GM23338 (cell line): Measurements from ENCODE around the gene ABAT. TPM values are rescaled to one million over a fixed set of nuclear protein-coding genes. Genes with fewer than 3 reads are reported as not detected.
A peak's percentile ranks its signal among the peaks of the same experiment; 100 is the strongest.

Experiments used
- ATAC-seq: fragments of 200-7000 bp; cut with Tn5 transposase; 3 replicates; pipeline ENCODE4 v1.9.1; 2020
- DNase-seq: peaks from one replicate; pipeline ENCODE4 v3.0.0-alpha.2; 2015; ENCODE audit warnings: low spot score
- H2AFZ ChIP-seq: fragments of 200-600 bp; sonication (generic); 2 replicates; pipeline ENCODE4 v1.8.0; 2016; ENCODE audit warnings: antibody characterized with exemption, mild to moderate bottlenecking, moderate library complexity
- H3F3A ChIP-seq: fragments of 200-600 bp; sonication (generic); replicated peaks from 2 replicates; pipeline ENCODE4 v1.8.0; 2017; ENCODE audit warnings: antibody characterized with exemption, mixed run types, low read depth
- H3K27ac ChIP-seq: fragments of 200-600 bp; sonication (generic); 2 replicates; pipeline ENCODE4 v1.6.1; 2016; ENCODE audit warnings: low read depth
- H3K27me3 ChIP-seq: fragments of 200-600 bp; sonication (generic); 2 replicates; pipeline ENCODE4 v1.8.0; 2016; ENCODE audit warnings: mild to moderate bottlenecking, mixed run types, moderate library complexity; ENCODE audit not compliant: insufficient read depth
- H3K36me3 ChIP-seq: fragments of 200-600 bp; sonication (generic); 2 replicates; pipeline ENCODE4 v1.8.0; 2016; ENCODE audit warnings: mild to moderate bottlenecking; ENCODE audit not compliant: insufficient read depth
- H3K4me1 ChIP-seq: fragments of 200-600 bp; sonication (generic); 2 replicates; pipeline ENCODE4 v1.8.0; 2016; ENCODE audit warnings: mild to moderate bottlenecking, moderate library complexity; ENCODE audit not compliant: insufficient read depth
- H3K4me2 ChIP-seq: fragments of 200-600 bp; sonication (generic); 2 replicates; pipeline ENCODE4 v1.7.1; 2017; ENCODE audit warnings: mixed run types
- H3K4me3 ChIP-seq: fragments of 200-600 bp; sonication (generic); 2 replicates; pipeline ENCODE4 v1.6.1; 2016; ENCODE audit warnings: mixed run types
- H3K79me2 ChIP-seq: fragments of 200-600 bp; sonication (generic); replicated peaks from 2 replicates; pipeline ENCODE4 v1.8.0; 2017; ENCODE audit warnings: mild to moderate bottlenecking; ENCODE audit not compliant: insufficient read depth
- H3K9me2 ChIP-seq: fragments of 200-600 bp; sonication (generic); 2 replicates; pipeline ENCODE4 v1.8.0; 2017; ENCODE audit not compliant: insufficient read depth
- H4K20me1 ChIP-seq: fragments of 200-600 bp; sonication (generic); replicated peaks from 2 replicates; pipeline ENCODE4 v1.8.0; 2017; ENCODE audit warnings: mild to moderate bottlenecking; ENCODE audit not compliant: insufficient read depth
- H3K27ac Mint-ChIP-seq: 2 replicates; pipeline ENCODE4 v1.8.0; 2020; ENCODE audit warnings: inconsistent platforms, mild to moderate bottlenecking, moderate library complexity, mixed read lengths
- H3K27me3 Mint-ChIP-seq: 3 replicates; pipeline ENCODE4 v1.8.0; 2022; ENCODE audit warnings: low read depth, mild to moderate bottlenecking, moderate library complexity, mixed read lengths, inconsistent platforms; ENCODE audit not compliant: insufficient read depth, poor library complexity
- H3K36me3 Mint-ChIP-seq: 3 replicates; pipeline ENCODE4 v1.8.0; 2021; ENCODE audit warnings: low read depth, mild to moderate bottlenecking, inconsistent platforms, moderate library complexity, mixed read lengths
- H3K4me1 Mint-ChIP-seq: 3 replicates; pipeline ENCODE4 v1.8.0; 2020; ENCODE audit warnings: mild to moderate bottlenecking, inconsistent platforms, mixed read lengths
- H3K4me3 Mint-ChIP-seq: 3 replicates; pipeline ENCODE4 v1.8.0; 2021; ENCODE audit warnings: moderate library complexity, mild to moderate bottlenecking, inconsistent platforms, mixed read lengths
- H3K9me3 Mint-ChIP-seq: 3 replicates; pipeline ENCODE4 v1.8.0; 2020; ENCODE audit warnings: moderate library complexity, mild to moderate bottlenecking, inconsistent platforms, mixed read lengths
- CREB1 ChIP-seq: fragments of 250-450 bp; sonication (Bioruptor Pico); IDR thresholded peaks from 2 replicates; pipeline ENCODE4 v1.5.0; 2020; ENCODE audit warnings: low read depth, mild to moderate bottlenecking, moderate library complexity
- EZH2 ChIP-seq: fragments of 200-600 bp; sonication (generic); IDR thresholded peaks from one replicate; pipeline ENCODE4 v1.8.0; 2017; ENCODE audit warnings: antibody characterized with exemption, mild to moderate bottlenecking, low read depth; ENCODE audit not compliant: unreplicated experiment
- JUNB ChIP-seq: IDR thresholded peaks from one replicate; pipeline ENCODE4 v1.6.1; 2016; ENCODE audit warnings: antibody characterized with exemption; ENCODE audit not compliant: unreplicated experiment
- STAT1 ChIP-seq: IDR thresholded peaks from one replicate; pipeline ENCODE4 v1.6.1; 2016; ENCODE audit warnings: antibody characterized with exemption; ENCODE audit not compliant: unreplicated experiment
- ZNF114 ChIP-seq: fragments of 250-450 bp; sonication (Bioruptor Pico); IDR thresholded peaks from 2 replicates; pipeline ENCODE4 v1.5.0; 2020; ENCODE audit warnings: mild to moderate bottlenecking, moderate library complexity
- ZNF331 ChIP-seq: fragments of 250-450 bp; sonication (Bioruptor Pico); IDR thresholded peaks from 2 replicates; pipeline ENCODE4 v1.5.0; 2020; ENCODE audit warnings: low read depth, mild to moderate bottlenecking, moderate library complexity
- polyA plus RNA-seq: library from polyadenylated mRNA; unstranded; fragments of >200 nt; fragmentation: Nextera tagmentation; extraction: Ambion mirVana; gene quantifications from 2 replicates; pipeline ENCODE4 v1.2.1, GENCODE V29; 2016
- small RNA-seq: library from RNA; depleted of rRNA; stranded (forward); fragments of <200 nt; gene quantifications from one replicate; pipeline ENCODE3, GENCODE V24; 2014; ENCODE audit warnings: low replicate concordance
- total RNA-seq: library from RNA; depleted of rRNA; stranded (reverse); fragments of >200 nt; shearing (Covaris generic); gene quantifications from 2 replicates; pipeline ENCODE4 v1.2.3, GENCODE V29; 2014; rRNA removed
- TF ChIP-seq, protein P1 (sequence below): IDR thresholded peaks from 2 replicates; pipeline ENCODE4 v1.6.1; 2016; ENCODE audit warnings: antibody characterized with exemption

Gene ABAT
- total and polyA plus RNA-seq, 2 experiments from 2014 or later = 4.4 to 8.8 TPM

DNA sequence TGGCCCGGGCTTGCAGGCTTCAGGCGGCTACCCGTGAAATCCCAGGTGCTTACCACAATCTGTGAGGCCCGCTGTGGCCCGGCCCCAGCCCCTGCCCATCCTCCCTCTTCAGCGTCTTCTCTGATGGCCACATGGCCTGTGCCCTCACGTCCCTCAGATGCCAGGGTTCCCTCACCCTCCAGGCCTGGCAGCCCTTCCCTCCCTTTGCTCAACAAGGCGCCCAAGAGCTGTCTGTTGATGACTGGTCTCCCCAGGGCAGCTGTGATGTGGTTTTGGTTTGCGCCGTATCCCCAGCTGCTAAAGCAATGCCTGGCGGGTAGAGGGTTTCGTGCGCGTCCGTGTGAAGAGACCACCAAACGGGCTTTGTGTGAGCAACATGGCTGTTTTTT, 158.3 kb downstream of the ABAT start:
- H3K36me3 Mint-ChIP-seq = peaks cover 37% of the 10 kb centered on the region
- Histone ChIP-seq H3K79me2 (peaks cover 19% of the 10 kb centered on the region), H3F3A (peaks cover 29% of the 10 kb centered on the region), H3K36me3 (no peaks in the 10 kb centered on the region; the same call in 1 of the 2 replicates), H2AFZ (no peak overlapping the region), H3K4me2 (peak overlapping the region; percentile 67), H3K27ac (peak overlapping the region; percentile 97), H4K20me1 (no peaks in the 10 kb centered on the region), H3K9me2 (no peaks in the 10 kb centered on the region), H3K4me3 (no peak overlapping the region), H3K4me1 (peaks cover 63% of the 10 kb centered on the region), H3K27me3 (no peaks in the 10 kb centered on the region)
- peak; percentile 22 for ATAC-seq
- H3K4me1 Mint-ChIP-seq = peaks cover 60% of the 10 kb centered on the region
- H3K9me3 Mint-ChIP-seq = no peaks in the 10 kb centered on the region; the same call in 2 of the 3 replicates
- no peak for DNase-seq
- peak overlapping the region; percentile 39 for H3K4me3 Mint-ChIP-seq
- H3K27ac Mint-ChIP-seq = peak overlapping the region; percentile 99
- no peak for TF ChIP-seq CREB1 (CRISPR knock-in tag)
- TF ChIP-seq, protein P1, sequence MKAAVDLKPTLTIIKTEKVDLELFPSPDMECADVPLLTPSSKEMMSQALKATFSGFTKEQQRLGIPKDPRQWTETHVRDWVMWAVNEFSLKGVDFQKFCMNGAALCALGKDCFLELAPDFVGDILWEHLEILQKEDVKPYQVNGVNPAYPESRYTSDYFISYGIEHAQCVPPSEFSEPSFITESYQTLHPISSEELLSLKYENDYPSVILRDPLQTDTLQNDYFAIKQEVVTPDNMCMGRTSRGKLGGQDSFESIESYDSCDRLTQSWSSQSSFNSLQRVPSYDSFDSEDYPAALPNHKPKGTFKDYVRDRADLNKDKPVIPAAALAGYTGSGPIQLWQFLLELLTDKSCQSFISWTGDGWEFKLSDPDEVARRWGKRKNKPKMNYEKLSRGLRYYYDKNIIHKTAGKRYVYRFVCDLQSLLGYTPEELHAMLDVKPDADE = no peak
- no peak for TF ChIP-seq ZNF114
- no peak for TF ChIP-seq JUNB
- no peak for TF ChIP-seq ZNF331 (CRISPR knock-in tag)
- no peak for TF ChIP-seq EZH2
- no peak for TF ChIP-seq STAT1
- H3K27me3 Mint-ChIP-seq = peaks cover 20% of the 10 kb centered on the region

Small RNA genes within 50 kb of the gene (small RNA-seq; reads per million reads assigned to genes)
- not detected for gene AC007224.1
- gene RN7SL743P = not detected
- gene RNU7-63P = not detected

Other genes with a start within 250 kb of the ABAT start
- 0.52 TPM in 1 of 2 replicates, not detected in the other for gene TMEM114, start 84.1 kb upstream of the ABAT start, total RNA-seq
- 0.47 and 0.77 TPM in 2 replicates for gene TMEM114, start 84.1 kb upstream of the ABAT start, polyA plus RNA-seq
- gene METTL22, start 52.9 kb upstream of the ABAT start, total RNA-seq = 44.6 and 51.8 TPM in 2 replicates
- 44.8 and 51.4 TPM in 2 replicates for gene METTL22, start 52.9 kb upstream of the ABAT start, polyA plus RNA-seq
- 8.3 and 11.2 TPM in 2 replicates for gene TMEM186, start 123.0 kb downstream of the ABAT start, total RNA-seq
- 11.7 and 14.8 TPM in 2 replicates for gene TMEM186, start 123.0 kb downstream of the ABAT start, polyA plus RNA-seq
- gene PMM2, start 123.2 kb downstream of the ABAT start, total RNA-seq = 38.2 and 45.1 TPM in 2 replicates
- gene PMM2, start 123.2 kb downstream of the ABAT start, polyA plus RNA-seq = 60.4 and 64.0 TPM in 2 replicates
- 286 and 301 TPM in 2 replicates for gene CARHSP1, start 194.4 kb downstream of the ABAT start, total RNA-seq
- gene CARHSP1, start 194.4 kb downstream of the ABAT start, polyA plus RNA-seq = 324 and 339 TPM in 2 replicates
- gene LITAFD, start 207.7 kb downstream of the ABAT start, total RNA-seq = not detected in 2 replicates
- not detected in 2 replicates for gene LITAFD, start 207.7 kb downstream of the ABAT start, polyA plus RNA-seq